HepG2 (cell line): ENCODE results near the gene LASP1. TPM values are rescaled to one million over a fixed set of nuclear protein-coding genes. Genes with fewer than 3 reads are reported as not detected.

Experiments used
- CEBPB ChIP-seq: IDR thresholded peaks from 2 replicates; pipeline ENCODE4 v1.6.1; 2011; ENCODE audit warnings: low read depth, low read length, improper control_type of control experiment, borderline replicate concordance
- CENPT ChIP-seq: sonication (generic); formaldehyde crosslinking; IDR thresholded peaks from 2 replicates; pipeline ENCODE4 v1.8.0; 2022; ENCODE audit warnings: low read depth, mild to moderate bottlenecking, moderate library complexity, missing genetic modification reagents
- HNF4G ChIP-seq, 2 experiments: sonication (generic) in 1 of 2; formaldehyde crosslinking in 1 of 2; IDR thresholded peaks; 2 replicates each; pipeline versions ENCODE4 v1.4.0 to v1.6.1; 2011 to 2020; ENCODE audit warnings: borderline replicate concordance in 2 of 2, low read depth in 2 of 2, mild to moderate bottlenecking in 2 of 2, low read length in 1 of 2, missing genetic modification reagents in 1 of 2, moderate library complexity in 1 of 2
- KDM5B ChIP-seq: sonication (generic); formaldehyde crosslinking; IDR thresholded peaks from 2 replicates; pipeline ENCODE4 v1.4.0; 2020; ENCODE audit warnings: missing genetic modification reagents, mild to moderate bottlenecking, borderline replicate concordance
- NKX3-1 ChIP-seq: sonication (generic); formaldehyde crosslinking; IDR thresholded peaks from 2 replicates; pipeline ENCODE4 v1.5.0; 2020; ENCODE audit warnings: missing genetic modification reagents
- PITX1 ChIP-seq: sonication (generic); formaldehyde crosslinking; IDR thresholded peaks from 2 replicates; pipeline ENCODE4 v1.5.1; 2020; ENCODE audit warnings: mild to moderate bottlenecking, missing genetic modification reagents
- ZBTB37 ChIP-seq: sonication (generic); formaldehyde crosslinking; IDR thresholded peaks from 2 replicates; pipeline ENCODE4 v1.4.0; 2020; ENCODE audit warnings: mild to moderate bottlenecking, missing genetic modification reagents
- ZBTB38 ChIP-seq: sonication (generic); formaldehyde crosslinking; IDR thresholded peaks from 2 replicates; pipeline ENCODE4 v1.5.1; 2020; ENCODE audit warnings: mild to moderate bottlenecking, missing genetic modification reagents
- ZNF124 ChIP-seq: sonication (generic); formaldehyde crosslinking; IDR thresholded peaks from 2 replicates; pipeline ENCODE4 v1.4.0; 2020; ENCODE audit warnings: missing genetic modification reagents
- ZNF232 ChIP-seq: sonication (generic); formaldehyde crosslinking; IDR thresholded peaks from 2 replicates; pipeline ENCODE4 v1.4.0; 2020; ENCODE audit warnings: missing genetic modification reagents, borderline replicate concordance
- ZNF33B ChIP-seq: sonication (generic); formaldehyde crosslinking; IDR thresholded peaks from 2 replicates; pipeline ENCODE4 v1.5.1; 2020; ENCODE audit warnings: mild to moderate bottlenecking, missing genetic modification reagents
- polyA plus RNA-seq, 8 experiments: library from polyadenylated mRNA; depleted of rRNA in 3 of 8; stranded (reverse) in 7 of 8; unstranded in 1 of 8; fragments of >200 nt; fragmentation: Illumina TruSeq in 4 of 8; extraction: Trizol in 4 of 8; gene quantifications; 2 replicates each; pipeline versions ENCODE4 v1.2.1 to v1.2.3, GENCODE V29; 2011 to 2016; ENCODE audit warnings: low read depth in 4 of 8, missing spikeins in 1 of 8, mixed read lengths in 1 of 8; ENCODE audit not compliant: insufficient read depth in 1 of 8
- total RNA-seq, 5 experiments: library from RNA; depleted of rRNA; stranded (reverse); fragments of >200 nt; fragmentation: Illumina TruSeq; extraction: Trizol; gene quantifications; 2 replicates each; pipeline ENCODE4 v1.2.3, GENCODE V29; 2016; ENCODE audit warnings: low read depth in 1 of 5
- TF ChIP-seq, protein P1 (sequence below): sonication (generic); formaldehyde crosslinking; IDR thresholded peaks from 2 replicates; pipeline ENCODE4 v1.9.0; 2021; ENCODE audit warnings: missing genetic modification reagents, mild to moderate bottlenecking, borderline replicate concordance
- TF ChIP-seq, protein P2 (sequence below): sonication (generic); formaldehyde crosslinking; IDR thresholded peaks from 2 replicates; pipeline ENCODE4 v1.5.0; 2020; ENCODE audit warnings: mild to moderate bottlenecking, missing genetic modification reagents
- TF ChIP-seq, protein P3 (sequence below): IDR thresholded peaks from 2 replicates; pipeline ENCODE4 v1.6.1; 2016; ENCODE audit warnings: missing biosample characterization, missing genetic modification reagents, low read depth
- TF ChIP-seq, protein P4 (sequence below): sonication (generic); formaldehyde crosslinking; IDR thresholded peaks from 2 replicates; pipeline ENCODE4 v1.9.0; 2022; ENCODE audit warnings: missing genetic modification reagents, mild to moderate bottlenecking, borderline replicate concordance

LASP1 gene
- total and polyA plus RNA-seq, 2 of the 13 experiments (the other 11 are each of a cell fraction or from before 2014, with no cell fraction given), result 70.1 to 97.0 TPM

DNA sequence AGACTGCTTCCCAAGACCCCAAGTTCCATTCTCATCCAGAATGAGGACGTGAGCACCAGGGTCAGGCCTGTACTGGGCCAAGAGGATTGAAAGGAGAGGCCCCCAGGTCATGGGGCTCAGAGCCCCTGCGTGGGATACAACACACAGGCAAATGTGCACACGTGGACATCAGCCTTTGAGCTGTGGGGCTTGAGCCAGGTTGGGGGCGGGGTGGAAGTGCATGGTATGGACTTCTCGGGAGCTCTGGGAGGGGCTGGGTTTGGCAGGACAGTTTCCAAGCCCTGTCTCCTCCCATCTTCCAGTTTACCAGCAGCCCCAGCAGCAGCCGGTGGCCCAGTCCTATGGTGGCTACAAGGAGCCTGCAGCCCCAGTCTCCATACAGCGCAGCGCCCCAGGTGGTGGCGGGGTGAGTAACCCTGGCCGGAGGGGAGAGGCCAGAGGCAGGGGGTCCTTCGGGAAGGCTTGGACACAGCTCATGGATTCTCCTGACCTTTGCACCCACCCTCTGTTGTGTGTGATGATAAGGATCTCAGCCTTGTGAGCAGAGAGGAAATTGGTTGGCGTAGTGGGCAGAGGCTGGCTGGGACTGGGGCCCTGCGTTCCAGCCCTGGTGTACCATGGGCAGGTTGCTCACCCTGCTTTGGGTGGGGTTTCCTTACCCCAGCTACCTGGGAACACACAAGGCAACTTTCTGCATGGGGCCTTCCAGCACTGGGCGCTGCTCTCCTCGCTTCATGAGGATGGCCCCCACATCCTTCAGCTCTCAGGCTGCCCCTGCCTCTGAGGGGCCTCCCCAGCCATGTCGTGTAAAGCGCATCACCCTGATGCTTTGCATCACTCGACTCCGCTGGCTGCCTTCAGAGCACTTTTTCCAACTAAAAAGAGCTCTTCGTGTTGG is 45.1 kb downstream of the LASP1 start (continued):
- TF ChIP-seq, protein P1, sequence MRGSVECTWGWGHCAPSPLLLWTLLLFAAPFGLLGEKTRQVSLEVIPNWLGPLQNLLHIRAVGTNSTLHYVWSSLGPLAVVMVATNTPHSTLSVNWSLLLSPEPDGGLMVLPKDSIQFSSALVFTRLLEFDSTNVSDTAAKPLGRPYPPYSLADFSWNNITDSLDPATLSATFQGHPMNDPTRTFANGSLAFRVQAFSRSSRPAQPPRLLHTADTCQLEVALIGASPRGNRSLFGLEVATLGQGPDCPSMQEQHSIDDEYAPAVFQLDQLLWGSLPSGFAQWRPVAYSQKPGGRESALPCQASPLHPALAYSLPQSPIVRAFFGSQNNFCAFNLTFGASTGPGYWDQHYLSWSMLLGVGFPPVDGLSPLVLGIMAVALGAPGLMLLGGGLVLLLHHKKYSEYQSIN (CRISPR knock-in tag), result no peak
- TF ChIP-seq NKX3-1 (CRISPR knock-in tag), result no peak
- TF ChIP-seq, protein P2, sequence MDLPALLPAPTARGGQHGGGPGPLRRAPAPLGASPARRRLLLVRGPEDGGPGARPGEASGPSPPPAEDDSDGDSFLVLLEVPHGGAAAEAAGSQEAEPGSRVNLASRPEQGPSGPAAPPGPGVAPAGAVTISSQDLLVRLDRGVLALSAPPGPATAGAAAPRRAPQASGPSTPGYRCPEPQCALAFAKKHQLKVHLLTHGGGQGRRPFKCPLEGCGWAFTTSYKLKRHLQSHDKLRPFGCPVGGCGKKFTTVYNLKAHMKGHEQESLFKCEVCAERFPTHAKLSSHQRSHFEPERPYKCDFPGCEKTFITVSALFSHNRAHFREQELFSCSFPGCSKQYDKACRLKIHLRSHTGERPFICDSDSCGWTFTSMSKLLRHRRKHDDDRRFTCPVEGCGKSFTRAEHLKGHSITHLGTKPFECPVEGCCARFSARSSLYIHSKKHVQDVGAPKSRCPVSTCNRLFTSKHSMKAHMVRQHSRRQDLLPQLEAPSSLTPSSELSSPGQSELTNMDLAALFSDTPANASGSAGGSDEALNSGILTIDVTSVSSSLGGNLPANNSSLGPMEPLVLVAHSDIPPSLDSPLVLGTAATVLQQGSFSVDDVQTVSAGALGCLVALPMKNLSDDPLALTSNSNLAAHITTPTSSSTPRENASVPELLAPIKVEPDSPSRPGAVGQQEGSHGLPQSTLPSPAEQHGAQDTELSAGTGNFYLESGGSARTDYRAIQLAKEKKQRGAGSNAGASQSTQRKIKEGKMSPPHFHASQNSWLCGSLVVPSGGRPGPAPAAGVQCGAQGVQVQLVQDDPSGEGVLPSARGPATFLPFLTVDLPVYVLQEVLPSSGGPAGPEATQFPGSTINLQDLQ (CRISPR knock-in tag), result no peak
- TF ChIP-seq CEBPB, result no peak
- no peak; the same call in 1 of the 2 replicates for TF ChIP-seq ZBTB37 (CRISPR knock-in tag)
- peak; percentile 56 for TF ChIP-seq KDM5B (CRISPR knock-in tag)
- TF ChIP-seq ZNF33B, result no peak
- TF ChIP-seq HNF4G (IDR thresholded peaks at IDR 0.05; ENCODE audit: borderline replicate concordance, low read depth, low read length), result peak; percentile 77
- peak; percentile 94 for TF ChIP-seq HNF4G (CRISPR knock-in tag; IDR thresholded peaks at IDR 0.05; ENCODE audit: borderline replicate concordance, low read depth)
- TF ChIP-seq ZNF232 (CRISPR knock-in tag), result no peak
- TF ChIP-seq ZNF124 (CRISPR knock-in tag), result no peak
- TF ChIP-seq, protein P3, sequence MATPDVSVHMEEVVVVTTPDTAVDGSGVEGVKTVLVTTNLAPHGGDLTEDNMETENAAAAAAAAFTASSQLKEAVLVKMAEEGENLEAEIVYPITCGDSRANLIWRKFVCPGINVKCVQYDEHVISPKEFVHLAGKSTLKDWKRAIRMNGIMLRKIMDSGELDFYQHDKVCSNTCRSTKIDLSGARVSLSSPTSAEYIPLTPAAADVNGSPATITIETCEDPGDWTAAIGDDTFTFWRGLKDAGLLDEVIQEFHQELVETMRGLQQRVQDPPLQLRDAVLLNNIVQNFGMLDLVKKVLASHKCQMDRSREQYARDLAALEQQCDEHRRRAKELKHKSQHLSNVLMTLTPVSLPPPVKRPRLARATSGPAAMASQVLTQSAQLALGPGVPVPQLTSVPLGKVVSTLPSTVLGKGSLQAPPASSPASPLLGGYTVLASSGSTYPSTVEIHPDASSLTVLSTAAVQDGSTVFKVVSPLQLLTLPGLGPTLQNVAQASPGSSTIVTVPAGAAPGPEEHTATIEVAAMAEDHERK (CRISPR knock-in tag), result no peak
- TF ChIP-seq ZBTB38 (CRISPR knock-in tag), result peak; percentile 63
- TF ChIP-seq, protein P4, sequence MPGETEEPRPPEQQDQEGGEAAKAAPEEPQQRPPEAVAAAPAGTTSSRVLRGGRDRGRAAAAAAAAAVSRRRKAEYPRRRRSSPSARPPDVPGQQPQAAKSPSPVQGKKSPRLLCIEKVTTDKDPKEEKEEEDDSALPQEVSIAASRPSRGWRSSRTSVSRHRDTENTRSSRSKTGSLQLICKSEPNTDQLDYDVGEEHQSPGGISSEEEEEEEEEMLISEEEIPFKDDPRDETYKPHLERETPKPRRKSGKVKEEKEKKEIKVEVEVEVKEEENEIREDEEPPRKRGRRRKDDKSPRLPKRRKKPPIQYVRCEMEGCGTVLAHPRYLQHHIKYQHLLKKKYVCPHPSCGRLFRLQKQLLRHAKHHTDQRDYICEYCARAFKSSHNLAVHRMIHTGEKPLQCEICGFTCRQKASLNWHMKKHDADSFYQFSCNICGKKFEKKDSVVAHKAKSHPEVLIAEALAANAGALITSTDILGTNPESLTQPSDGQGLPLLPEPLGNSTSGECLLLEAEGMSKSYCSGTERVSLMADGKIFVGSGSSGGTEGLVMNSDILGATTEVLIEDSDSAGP (CRISPR knock-in tag), result peak; percentile 79
- TF ChIP-seq PITX1 (CRISPR knock-in tag), result no peak; the same call in none of the 2 replicates
- TF ChIP-seq CENPT (CRISPR knock-in tag), result no peak
